Activated CD4-positive, alpha-beta memory T cell treated with anti-CD3 and anti-CD28 coated beads for 36 hours (primary cell): Measurements from ENCODE around the gene CDCP2. TPM values are rescaled to one million over a fixed set of nuclear protein-coding genes. Genes with fewer than 3 reads are reported as not detected.

Experiments used
- CTCF ChIA-PET: fragments of 350-600 bp; sonication (Branson Sonifier 250); formaldehyde crosslinking; loops from one replicate; lab custom pipeline; 2021; ENCODE audit warnings: antibody characterized with exemption, inconsistent platforms; lab: Charles Lee
- POLR2A ChIA-PET: fragments of 350-600 bp; sonication (Branson Sonifier 250); formaldehyde crosslinking; loops from one replicate; lab custom pipeline; 2021; ENCODE audit warnings: antibody characterized with exemption; lab: Charles Lee
- DNase-seq: peaks from one replicate; pipeline ENCODE4 v3.0.0-alpha.2; 2020
- H3K27ac Mint-ChIP-seq: one replicate; pipeline ENCODE4 v1.8.0; 2021; ENCODE audit warnings: mixed read lengths
- H3K27me3 Mint-ChIP-seq: one replicate; pipeline ENCODE4 v1.8.0; 2021; ENCODE audit warnings: mixed read lengths
- H3K36me3 Mint-ChIP-seq: one replicate; pipeline ENCODE4 v1.8.0; 2021; ENCODE audit warnings: mixed read lengths
- H3K4me1 Mint-ChIP-seq: one replicate; pipeline ENCODE4 v1.8.0; 2021; ENCODE audit warnings: low read depth, mixed read lengths
- H3K4me3 Mint-ChIP-seq: one replicate; pipeline ENCODE4 v1.8.0; 2021; ENCODE audit warnings: mild to moderate bottlenecking, mixed read lengths
- H3K9me3 Mint-ChIP-seq: one replicate; pipeline ENCODE4 v1.8.0; 2021; ENCODE audit warnings: mixed read lengths
- intact Hi-C: fragments of 100-400 bp; cut with micrococcal nuclease; formaldehyde crosslinking; loops from one replicate; pipeline ENCODE4 v1.15.1; 2023
- total RNA-seq, 2 experiments: library from RNA; stranded (reverse); gene quantifications; one replicate each; pipeline ENCODE4 v1.2.3, GENCODE V29; 2021

Gene CDCP2
- total RNA-seq, 2 experiments from 2014 or later, result not detected

DNA sequence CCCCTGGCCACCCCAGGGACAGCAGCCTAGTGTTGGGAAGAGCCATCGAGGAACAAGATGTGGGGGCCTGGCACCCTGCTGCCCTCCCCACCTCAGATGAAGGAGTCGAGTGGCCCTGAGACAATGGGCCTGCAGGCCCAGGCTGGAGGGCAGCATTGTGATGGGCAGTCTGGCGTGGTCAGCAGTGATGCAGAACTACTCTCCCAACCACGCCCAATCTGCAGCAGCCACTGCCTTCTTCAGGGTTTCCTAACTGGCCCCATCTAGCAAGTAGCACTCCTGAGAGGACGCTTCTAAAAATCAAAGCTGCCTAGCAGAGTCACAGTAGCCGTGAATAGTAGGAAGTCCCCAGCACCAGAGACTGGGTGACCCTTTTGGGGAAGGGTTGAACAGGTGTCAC is 18.5 kb downstream of the CDCP2 start:
- POLR2A ChIA-PET, result no interaction called here

DNA sequence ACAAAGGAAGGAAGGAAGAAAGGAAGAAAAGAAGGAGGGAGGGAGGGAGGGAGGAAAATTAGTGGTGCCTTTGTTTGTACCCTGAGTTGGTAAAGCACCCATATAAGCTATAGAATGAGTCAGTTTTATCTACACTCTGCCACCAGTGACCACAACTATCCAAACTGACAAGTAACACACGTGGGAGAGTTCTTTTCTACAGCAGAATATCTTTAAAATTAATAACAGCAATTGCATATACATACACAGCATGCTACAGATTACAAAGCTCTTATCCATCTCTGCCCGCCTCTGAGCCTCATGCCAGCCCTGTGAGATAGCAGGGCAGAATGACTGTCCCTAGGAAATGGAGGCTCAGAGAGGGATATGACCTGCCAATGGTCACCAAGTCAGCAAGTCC is 20.3 kb downstream of the CDCP2 start:
- intact Hi-C loops, result no loop called here
- ChIA-PET POLR2A (no interaction called here), CTCF (no interaction called here)
- H3K36me3 Mint-ChIP-seq, result no peaks in the 10 kb centered on the region
- H3K4me1 Mint-ChIP-seq, result no peaks in the 10 kb centered on the region
- H3K4me3 Mint-ChIP-seq, result no peak overlapping the region
- H3K27ac Mint-ChIP-seq, result no peak overlapping the region
- DNase-seq, result no peak
- no peaks in the 10 kb centered on the region for H3K27me3 Mint-ChIP-seq
- H3K9me3 Mint-ChIP-seq, result no peaks in the 10 kb centered on the region

More for the DNA sequence above, 18.5 kb downstream of the CDCP2 start:
- intact Hi-C loops, result no loop called here
- DNase-seq, result no peak
- Mint-ChIP-seq H3K27me3 (no peaks in the 10 kb centered on the region), H3K27ac (no peak overlapping the region), H3K4me1 (no peaks in the 10 kb centered on the region), H3K9me3 (no peaks in the 10 kb centered on the region), H3K4me3 (no peak overlapping the region), H3K36me3 (no peaks in the 10 kb centered on the region)
- CTCF ChIA-PET, result no interaction called here

DNA sequence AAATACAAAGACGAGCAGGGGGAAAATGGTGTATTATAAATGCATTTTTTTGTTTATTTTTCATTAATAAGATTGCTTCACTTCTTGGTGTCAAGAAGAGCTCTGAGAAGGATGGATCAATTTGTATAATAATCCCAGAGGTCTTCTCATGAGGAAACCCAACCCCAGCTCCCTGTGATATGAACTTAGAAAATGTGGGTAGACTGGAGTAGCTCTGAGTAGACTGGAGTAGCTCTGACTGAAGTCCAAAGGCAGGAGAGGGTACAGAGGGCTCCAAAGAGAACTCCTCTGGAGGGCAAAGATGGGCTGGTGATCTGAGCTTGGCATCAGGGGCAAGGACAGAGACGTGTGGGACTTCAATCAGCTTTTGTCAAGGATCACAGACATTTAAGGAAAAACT is 21.4 kb downstream of the CDCP2 start:
- no peak overlapping the region for H3K27ac Mint-ChIP-seq
- intact Hi-C loops, result no loop called here
- DNase-seq, result no peak
- no peaks in the 10 kb centered on the region for H3K36me3 Mint-ChIP-seq
- no peaks in the 10 kb centered on the region for H3K27me3 Mint-ChIP-seq
- H3K4me3 Mint-ChIP-seq, result no peak overlapping the region
- H3K9me3 Mint-ChIP-seq, result no peaks in the 10 kb centered on the region
- ChIA-PET CTCF (no interaction called here), POLR2A (no interaction called here)
- H3K4me1 Mint-ChIP-seq, result no peaks in the 10 kb centered on the region

DNA sequence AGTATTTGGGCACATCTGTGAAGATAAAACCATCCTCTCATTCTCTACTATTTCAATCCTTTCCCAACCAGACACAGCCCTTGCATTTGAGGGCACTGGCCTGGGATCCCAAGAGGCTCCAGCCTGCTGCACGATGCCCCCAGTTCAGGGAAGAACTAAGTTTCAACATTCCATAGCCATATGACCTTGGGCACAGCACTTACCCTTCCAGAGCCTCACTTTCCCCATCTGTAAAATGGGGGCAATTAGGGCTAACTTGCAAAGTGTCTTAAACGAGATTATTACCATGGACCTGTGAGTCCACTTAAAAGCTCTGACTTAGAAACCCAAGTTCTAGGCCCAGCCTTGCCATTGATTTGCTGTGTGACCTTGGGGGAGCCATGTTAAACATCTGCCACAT is 22.9 kb downstream of the CDCP2 start:
- no peak overlapping the region for H3K4me3 Mint-ChIP-seq
- no peaks in the 10 kb centered on the region for H3K27me3 Mint-ChIP-seq
- POLR2A ChIA-PET, result no interaction called here
- CTCF ChIA-PET, result interaction anchor here (0.6 kb wide), 1 partner anchor 52 kb away, joined by 3 read pairs; no protein-coding TSS in a partner anchor
- no peak for DNase-seq
- no peaks in the 10 kb centered on the region for H3K9me3 Mint-ChIP-seq
- no peak overlapping the region for H3K27ac Mint-ChIP-seq
- intact Hi-C loops, result no loop called here
- H3K36me3 Mint-ChIP-seq, result no peaks in the 10 kb centered on the region
- no peaks in the 10 kb centered on the region for H3K4me1 Mint-ChIP-seq

DNA sequence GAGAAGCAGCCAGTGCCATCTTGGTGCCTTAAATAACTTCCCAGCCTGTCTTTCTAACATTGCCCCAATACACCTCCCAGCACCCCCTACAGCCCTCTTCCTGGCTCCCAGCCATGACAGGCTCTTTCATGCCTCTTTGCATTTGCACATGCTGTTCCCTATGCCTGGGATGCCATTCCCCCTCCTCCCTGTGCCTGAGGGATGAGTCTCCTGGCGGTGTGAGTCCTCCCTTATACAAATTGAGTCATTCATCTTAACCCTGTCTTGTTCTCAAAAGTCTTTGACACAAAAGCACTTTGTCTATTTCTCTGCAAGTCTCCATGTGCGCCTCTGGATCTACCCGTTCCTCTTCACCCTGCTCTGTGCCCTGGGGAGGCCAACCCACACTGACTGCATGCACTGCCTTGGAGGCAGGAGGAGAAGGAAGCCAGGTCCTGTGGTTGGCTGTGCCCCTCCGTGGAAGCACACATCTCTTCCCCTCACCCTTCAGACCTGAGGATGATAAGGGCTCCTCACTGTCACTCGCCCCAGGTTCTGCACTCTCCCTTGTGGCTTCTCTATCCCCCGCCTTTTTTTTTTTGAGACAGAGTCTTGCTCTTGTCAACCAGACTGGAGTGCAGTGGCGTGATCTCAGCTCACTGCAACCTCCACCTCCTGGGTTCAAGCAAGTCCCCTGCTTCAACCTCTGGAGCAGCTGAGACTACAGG is 25.1 kb downstream of the CDCP2 start:
- no peaks in the 10 kb centered on the region for H3K36me3 Mint-ChIP-seq
- ChIA-PET CTCF (no interaction called here), POLR2A (no interaction called here)
- no peaks in the 10 kb centered on the region for H3K9me3 Mint-ChIP-seq
- intact Hi-C loops, result no loop called here
- no peak overlapping the region for H3K27ac Mint-ChIP-seq
- H3K27me3 Mint-ChIP-seq, result no peaks in the 10 kb centered on the region
- no peak for DNase-seq
- H3K4me1 Mint-ChIP-seq, result peaks cover 3% of the 10 kb centered on the region
- H3K4me3 Mint-ChIP-seq, result no peak overlapping the region

DNA sequence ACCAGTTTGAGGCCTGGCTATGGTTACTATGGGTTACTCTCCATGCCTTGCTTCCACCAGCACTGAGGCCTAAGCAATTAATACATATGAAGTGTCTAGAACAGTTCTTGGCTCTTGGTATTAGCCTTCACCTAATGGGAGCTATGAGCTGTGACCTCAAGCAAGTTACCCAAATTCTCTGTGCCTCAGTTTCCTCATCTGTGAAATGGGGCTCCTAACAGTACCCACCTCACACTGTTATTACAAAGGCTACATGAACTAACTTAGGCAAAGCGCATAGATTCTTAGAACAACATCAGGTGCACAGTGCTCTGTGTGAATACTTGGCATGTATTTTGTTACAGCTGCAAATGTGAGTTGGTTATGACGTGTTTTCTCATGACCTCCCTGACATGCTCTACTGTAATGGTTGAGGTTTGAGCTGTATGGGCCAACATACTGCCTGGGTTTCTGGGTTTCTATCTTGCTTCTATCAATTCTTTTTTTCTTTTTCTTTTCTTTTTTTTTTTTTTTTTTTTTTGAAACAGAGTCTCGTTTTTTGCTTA is 26.5 kb downstream of the CDCP2 start:
- Mint-ChIP-seq H3K4me3 (no peak overlapping the region), H3K4me1 (peaks cover 4% of the 10 kb centered on the region), H3K36me3 (no peaks in the 10 kb centered on the region), H3K9me3 (no peaks in the 10 kb centered on the region), H3K27me3 (peaks cover 1% of the 10 kb centered on the region), H3K27ac (no peak overlapping the region)
- POLR2A ChIA-PET, result no interaction called here
- no peak for DNase-seq
- intact Hi-C loops, result no loop called here
- CTCF ChIA-PET, result interaction anchor here (0.6 kb wide), 1 partner anchor 853 kb away, joined by 3 read pairs; no protein-coding TSS in a partner anchor

DNA sequence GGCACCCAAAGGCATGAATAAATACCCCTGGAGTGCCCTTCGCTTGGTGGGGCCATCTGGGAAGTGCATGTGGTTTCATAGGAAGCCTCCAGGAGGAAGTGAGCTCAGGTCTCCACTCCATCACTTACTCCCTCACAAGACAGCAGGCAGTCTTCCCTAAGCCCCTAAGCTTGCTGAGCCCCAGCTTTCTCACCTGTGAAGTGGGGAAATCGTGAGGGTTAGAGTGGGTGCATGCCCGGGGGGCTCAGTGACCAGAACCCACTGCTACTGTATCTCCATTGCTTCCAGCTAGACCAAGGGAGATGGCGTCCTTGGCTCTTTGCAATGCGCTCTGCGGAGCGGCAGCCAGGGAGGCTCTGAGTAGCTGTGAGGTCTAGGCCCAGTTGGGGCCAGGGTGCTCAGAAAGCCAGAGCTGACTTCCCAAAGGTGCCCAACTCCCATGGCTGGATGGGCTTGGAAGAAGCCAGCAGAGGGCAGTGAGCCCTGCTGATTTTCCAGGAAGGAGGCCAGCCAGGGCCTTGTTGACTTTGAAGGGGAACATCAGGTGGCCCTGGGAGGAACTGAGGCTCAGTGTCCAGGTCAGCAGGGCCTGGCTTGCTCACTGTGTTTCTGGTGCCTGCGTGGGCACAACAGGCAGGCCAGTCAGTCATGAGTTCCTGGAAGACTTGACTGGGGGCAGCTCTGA is 27.3 kb downstream of the CDCP2 start:
- Mint-ChIP-seq H3K4me3 (no peak overlapping the region), H3K36me3 (no peaks in the 10 kb centered on the region), H3K27ac (no peak overlapping the region), H3K27me3 (peaks cover 2% of the 10 kb centered on the region), H3K9me3 (no peaks in the 10 kb centered on the region), H3K4me1 (peaks cover 5% of the 10 kb centered on the region)
- intact Hi-C loops, result no loop called here
- ChIA-PET CTCF (no interaction called here), POLR2A (no interaction called here)
- DNase-seq, result no peak

DNA sequence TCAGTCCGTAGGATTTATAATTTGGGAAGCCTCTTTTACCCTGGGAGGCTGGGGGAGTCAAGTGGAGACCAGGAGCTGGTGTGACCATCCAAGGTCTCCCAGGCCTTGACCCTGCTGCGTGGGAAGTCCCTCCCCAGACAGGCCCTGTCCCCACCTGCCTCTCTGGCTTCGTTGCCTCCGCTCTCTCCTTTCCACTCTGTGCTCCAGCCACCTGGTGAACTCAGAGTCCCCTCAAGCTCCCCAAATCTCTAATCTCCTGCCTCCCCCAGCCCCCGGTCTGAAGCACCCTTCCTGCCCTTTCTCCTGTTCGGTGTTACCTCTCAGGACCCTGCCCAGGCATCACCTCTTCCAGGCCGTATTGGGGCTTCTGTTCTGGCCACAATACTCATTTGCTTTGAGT is 27.9 kb downstream of the CDCP2 start:
- no peak overlapping the region for H3K27ac Mint-ChIP-seq
- H3K27me3 Mint-ChIP-seq, result peaks cover 2% of the 10 kb centered on the region
- intact Hi-C loops, result loop anchor here (5.0 kb wide), 1 partner anchor 282 kb away; the partner anchor contains the start of gene SSBP3
- no peaks in the 10 kb centered on the region for H3K36me3 Mint-ChIP-seq
- no peaks in the 10 kb centered on the region for H3K9me3 Mint-ChIP-seq
- no peak for DNase-seq
- ChIA-PET POLR2A (no interaction called here), CTCF (no interaction called here)
- no peak overlapping the region for H3K4me3 Mint-ChIP-seq
- H3K4me1 Mint-ChIP-seq, result peaks cover 5% of the 10 kb centered on the region

DNA sequence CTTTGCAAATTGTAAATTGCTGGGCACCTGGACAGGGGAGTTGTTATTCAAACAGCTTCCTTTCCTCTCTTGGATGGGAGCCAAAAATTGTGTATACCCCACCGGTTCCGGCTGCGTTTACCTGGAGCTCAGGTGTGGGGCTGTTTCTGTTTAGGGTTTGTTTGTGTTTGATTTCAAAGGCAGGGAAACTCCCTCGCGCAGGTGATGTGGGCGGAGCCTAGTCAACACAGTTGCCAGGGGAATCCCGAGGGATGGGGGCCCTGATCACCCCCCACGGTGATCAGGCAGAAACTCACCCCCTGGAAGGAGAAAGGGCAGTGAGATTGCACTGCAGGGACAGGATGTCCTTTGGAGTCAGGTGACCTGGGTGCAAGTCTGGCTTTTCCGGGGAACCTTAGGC is 28.3 kb downstream of the CDCP2 start:
- H3K36me3 Mint-ChIP-seq, result no peaks in the 10 kb centered on the region
- DNase-seq, result no peak
- H3K4me1 Mint-ChIP-seq, result peaks cover 5% of the 10 kb centered on the region
- H3K4me3 Mint-ChIP-seq, result no peak overlapping the region
- H3K27me3 Mint-ChIP-seq, result peaks cover 2% of the 10 kb centered on the region
- H3K27ac Mint-ChIP-seq, result no peak overlapping the region
- H3K9me3 Mint-ChIP-seq, result no peaks in the 10 kb centered on the region
- intact Hi-C loops, result loop anchor here (5.0 kb wide), 1 partner anchor 283 kb away; the partner anchor contains the start of gene SSBP3
- POLR2A ChIA-PET, result no interaction called here
- CTCF ChIA-PET, result interaction anchor here (1.1 kb wide), 1 partner anchor 365 kb away, joined by 6 read pairs; no protein-coding TSS in a partner anchor

DNA sequence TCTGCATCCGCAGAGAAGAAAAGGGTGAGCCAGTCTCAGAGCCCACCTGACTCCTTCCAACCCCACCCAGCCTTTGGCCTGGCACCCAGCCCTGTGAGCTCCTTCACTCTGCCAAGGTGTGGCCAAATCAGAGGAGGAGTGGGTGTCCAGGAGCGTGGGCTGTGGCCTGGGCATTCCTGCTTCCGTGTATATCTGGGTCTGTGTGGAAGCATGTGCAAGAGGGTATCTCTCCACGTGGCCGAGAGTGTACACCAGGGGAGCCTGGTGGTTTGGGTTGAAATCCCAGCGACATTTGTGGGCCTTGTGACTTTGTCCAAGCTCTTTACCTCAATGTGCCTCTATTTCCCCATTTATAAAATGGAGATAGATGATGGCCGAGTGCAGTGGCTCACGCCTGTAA is 29.8 kb downstream of the CDCP2 start:
- intact Hi-C loops, result loop anchor here (5.0 kb wide), 1 partner anchor 284 kb away; the partner anchor contains the start of gene SSBP3
- no peak overlapping the region for H3K4me3 Mint-ChIP-seq
- peaks cover 5% of the 10 kb centered on the region for H3K4me1 Mint-ChIP-seq
- H3K27ac Mint-ChIP-seq, result no peak overlapping the region
- H3K36me3 Mint-ChIP-seq, result no peaks in the 10 kb centered on the region
- ChIA-PET POLR2A (no interaction called here), CTCF (interaction anchor here (0.6 to 1.1 kb wide), 2 partner anchors 366 to 376 kb away, joined by 3 to 4 read pairs; no protein-coding TSS in a partner anchor)
- no peaks in the 10 kb centered on the region for H3K9me3 Mint-ChIP-seq
- H3K27me3 Mint-ChIP-seq, result peaks cover 2% of the 10 kb centered on the region
- DNase-seq, result no peak

DNA sequence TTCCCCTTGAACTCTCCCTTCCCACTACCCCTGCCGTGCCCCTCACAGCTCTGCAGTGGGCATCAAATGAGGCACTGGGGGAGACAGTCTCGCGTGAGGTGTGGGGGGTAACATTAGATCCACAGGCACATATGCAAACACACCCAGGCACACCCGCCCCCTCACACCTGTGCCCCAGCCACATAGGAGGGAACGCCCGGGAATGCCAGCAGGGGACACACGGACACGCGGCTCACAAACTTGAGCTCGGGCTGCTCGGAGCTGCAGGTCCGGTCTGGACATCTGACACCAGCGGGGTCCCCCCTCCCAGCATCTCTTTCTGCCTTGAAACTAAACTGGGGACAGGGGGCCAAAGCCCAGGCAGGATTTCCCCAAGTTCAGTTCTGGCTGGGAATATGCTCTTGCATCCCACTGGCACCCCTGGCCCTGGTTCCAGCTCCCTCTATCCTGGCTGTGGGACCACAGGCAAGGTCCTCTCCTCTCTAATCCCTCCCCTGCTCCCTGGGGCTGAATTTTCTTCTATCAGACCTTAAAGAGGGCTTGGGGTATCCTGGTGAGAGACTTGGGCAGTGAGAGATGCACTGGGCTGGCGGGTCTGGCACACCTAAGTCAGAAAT is 30.6 kb downstream of the CDCP2 start:
- Mint-ChIP-seq H3K4me3 (no peak overlapping the region), H3K4me1 (peaks cover 5% of the 10 kb centered on the region), H3K36me3 (no peaks in the 10 kb centered on the region), H3K27me3 (peaks cover 2% of the 10 kb centered on the region), H3K9me3 (no peaks in the 10 kb centered on the region), H3K27ac (no peak overlapping the region)
- ChIA-PET CTCF (interaction anchor here (1.1 kb wide), 1 partner anchor 377 kb away, joined by 3 read pairs; no protein-coding TSS in a partner anchor), POLR2A (no interaction called here)
- DNase-seq, result no peak
- intact Hi-C loops, result loop anchor here (5.0 kb wide), 1 partner anchor 285 kb away; the partner anchor contains the start of gene SSBP3
